ENCODE measurements around the gene TMEM269. TPM values are rescaled to one million over a fixed set of nuclear protein-coding genes. Genes with fewer than 3 reads are reported as not detected.

The TMEM269 gene
- total RNA-seq, 1 donor from 2014 or later = under 0.01 TPM

DNA sequence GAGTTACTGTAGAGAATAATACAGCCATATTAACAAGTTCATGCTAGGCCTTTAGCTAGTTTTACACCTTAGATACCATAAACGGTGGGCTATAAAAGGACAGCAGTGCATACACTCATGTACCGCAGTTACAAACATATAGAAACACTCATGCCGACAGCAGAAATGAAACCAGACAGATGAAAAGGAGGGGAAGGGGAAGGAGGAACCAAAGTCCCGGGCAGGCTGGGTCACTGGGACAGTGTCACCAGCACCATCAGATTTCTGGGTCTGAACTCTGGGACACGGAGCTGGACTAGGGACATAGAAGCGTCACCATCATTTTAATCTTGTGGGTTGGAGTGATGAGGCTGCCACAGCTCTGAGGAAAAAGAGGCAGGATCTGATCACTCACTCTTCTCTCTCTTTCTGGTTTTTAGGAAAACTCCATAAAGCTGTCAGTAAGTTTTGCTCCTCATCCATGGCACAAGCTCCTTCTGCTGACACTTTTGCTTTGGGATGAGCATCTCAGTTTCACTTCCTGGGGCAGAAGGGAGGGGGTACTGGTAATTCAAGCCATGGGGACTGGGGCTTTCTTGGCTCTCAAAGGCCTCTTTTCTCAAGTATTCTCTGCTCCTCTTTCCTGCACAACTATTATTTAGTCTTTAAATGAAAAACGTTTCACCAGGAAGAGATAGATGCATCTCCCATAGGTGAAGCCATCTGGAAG, 53.8 kb downstream of the TMEM269 start:
- H3K27me3 ChIP-seq (ENCODE audit: control insufficient read depth, insufficient read depth, low read length) = no peaks in the 10 kb centered on the region
- peak; percentile 23 for FAIRE-seq

DNA sequence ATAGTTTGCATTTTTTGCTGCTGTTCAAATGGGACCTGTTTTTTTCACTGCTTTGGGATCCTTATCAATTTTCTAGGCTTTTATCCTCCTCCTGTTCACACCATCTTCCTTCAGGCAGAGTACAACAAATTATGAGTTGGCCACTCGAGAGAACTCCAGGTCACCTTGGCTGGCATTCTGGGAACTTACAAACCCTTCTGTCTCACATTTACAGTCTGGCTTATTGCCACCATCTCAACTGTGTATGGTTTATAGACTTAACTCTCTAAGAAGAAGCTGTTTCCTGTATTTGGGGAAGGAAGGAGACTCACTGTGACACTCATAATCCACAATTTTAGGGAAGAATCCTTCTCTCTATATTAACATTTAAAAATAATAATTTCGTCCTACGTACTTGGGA, 56.2 kb downstream of the TMEM269 start:
- Histone ChIP-seq H3K4me3 (ENCODE audit: low read depth, low read length) (no peak overlapping the region), H3K36me3 (ENCODE audit: control insufficient read depth, insufficient read depth, low read length) (peaks cover 1% of the 10 kb centered on the region), H3K27me3 (ENCODE audit: control insufficient read depth, insufficient read depth, low read length) (no peaks in the 10 kb centered on the region)
- TF ChIP-seq, protein P1, sequence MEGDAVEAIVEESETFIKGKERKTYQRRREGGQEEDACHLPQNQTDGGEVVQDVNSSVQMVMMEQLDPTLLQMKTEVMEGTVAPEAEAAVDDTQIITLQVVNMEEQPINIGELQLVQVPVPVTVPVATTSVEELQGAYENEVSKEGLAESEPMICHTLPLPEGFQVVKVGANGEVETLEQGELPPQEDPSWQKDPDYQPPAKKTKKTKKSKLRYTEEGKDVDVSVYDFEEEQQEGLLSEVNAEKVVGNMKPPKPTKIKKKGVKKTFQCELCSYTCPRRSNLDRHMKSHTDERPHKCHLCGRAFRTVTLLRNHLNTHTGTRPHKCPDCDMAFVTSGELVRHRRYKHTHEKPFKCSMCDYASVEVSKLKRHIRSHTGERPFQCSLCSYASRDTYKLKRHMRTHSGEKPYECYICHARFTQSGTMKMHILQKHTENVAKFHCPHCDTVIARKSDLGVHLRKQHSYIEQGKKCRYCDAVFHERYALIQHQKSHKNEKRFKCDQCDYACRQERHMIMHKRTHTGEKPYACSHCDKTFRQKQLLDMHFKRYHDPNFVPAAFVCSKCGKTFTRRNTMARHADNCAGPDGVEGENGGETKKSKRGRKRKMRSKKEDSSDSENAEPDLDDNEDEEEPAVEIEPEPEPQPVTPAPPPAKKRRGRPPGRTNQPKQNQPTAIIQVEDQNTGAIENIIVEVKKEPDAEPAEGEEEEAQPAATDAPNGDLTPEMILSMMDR (IDR thresholded peaks at IDR 0.05; ENCODE audit: insufficient read depth, low read length, severe bottlenecking) = no peak
- no peak for DNase-seq (ENCODE audit: low read depth)
- FAIRE-seq = no peak

More for the DNA sequence above, 53.8 kb downstream of the TMEM269 start:
- no peak overlapping the region for H3K4me3 ChIP-seq (ENCODE audit: low read depth, low read length)
- no peak for DNase-seq (ENCODE audit: low read depth)
- TF ChIP-seq, protein P1 (IDR thresholded peaks at IDR 0.05; ENCODE audit: insufficient read depth, low read length, severe bottlenecking) = no peak
- peaks cover 1% of the 10 kb centered on the region for H3K36me3 ChIP-seq (ENCODE audit: control insufficient read depth, insufficient read depth, low read length)

DNA sequence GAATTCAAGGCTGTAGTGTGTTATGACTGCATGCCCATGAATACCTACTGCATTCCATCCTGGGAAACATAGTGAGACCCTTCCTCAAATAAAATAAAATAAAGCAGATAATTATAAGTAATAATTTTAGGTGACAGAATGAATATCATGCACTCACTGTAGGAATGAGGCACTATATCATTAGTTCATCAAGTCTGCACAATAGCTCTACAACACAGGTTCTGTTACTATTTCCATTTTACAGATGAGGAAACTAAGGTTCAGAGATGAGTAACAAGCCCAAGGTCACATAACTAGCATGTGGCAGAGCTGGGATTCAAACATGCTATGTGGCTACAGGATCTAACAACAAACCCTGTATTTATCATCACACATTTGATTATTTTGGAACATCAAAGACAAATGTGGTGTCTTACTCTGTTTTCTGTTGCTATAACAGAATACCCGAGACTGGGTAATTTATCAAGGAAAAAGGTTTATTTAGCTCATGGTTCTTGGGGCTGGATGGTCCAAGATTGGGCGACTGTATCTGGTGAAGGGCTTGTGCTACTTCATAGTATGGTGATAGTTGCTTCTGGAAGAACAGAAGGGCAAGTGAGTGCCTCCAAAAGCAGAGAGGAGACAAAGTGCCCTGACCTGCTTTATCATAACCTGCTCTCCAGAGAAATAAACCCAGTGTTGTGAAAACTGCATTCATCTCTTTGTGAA, 56.8 kb downstream of the TMEM269 start:
- no peak for DNase-seq (ENCODE audit: low read depth)
- TF ChIP-seq, protein P1 (IDR thresholded peaks at IDR 0.05; ENCODE audit: insufficient read depth, low read length, severe bottlenecking) = no peak
- peaks cover 1% of the 10 kb centered on the region for H3K36me3 ChIP-seq (ENCODE audit: control insufficient read depth, insufficient read depth, low read length)
- no peak overlapping the region for H3K4me3 ChIP-seq (ENCODE audit: low read depth, low read length)
- no peaks in the 10 kb centered on the region for H3K27me3 ChIP-seq (ENCODE audit: control insufficient read depth, insufficient read depth, low read length)
- no peak for FAIRE-seq

DNA sequence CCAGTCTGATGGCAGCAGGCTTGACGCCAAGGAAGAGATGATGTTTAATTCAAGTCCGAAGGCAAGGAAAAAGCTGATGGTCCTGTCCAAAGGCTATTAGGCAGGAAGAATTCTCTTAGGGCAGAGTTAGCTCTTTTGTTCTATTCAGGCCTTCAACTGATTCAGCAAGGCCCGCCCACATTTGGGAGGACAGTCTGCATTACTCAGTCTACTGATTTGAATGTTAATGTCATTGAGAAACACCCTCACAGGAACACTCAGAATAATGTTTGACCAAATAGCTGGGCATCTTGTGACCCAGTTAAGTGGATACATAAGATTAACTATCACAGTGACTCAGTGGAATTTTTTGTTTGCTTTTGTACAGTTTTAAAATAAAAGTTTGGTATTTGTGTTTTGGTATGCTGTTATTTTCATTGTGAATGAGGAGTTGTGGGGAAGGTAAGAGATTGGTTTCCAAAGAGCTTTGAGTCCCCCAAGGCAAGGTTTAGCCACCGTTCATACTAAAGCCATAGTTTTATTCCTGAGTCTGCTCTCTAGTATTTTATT, 59.9 kb downstream of the TMEM269 start:
- H3K4me3 ChIP-seq (ENCODE audit: low read depth, low read length) = no peak overlapping the region
- TF ChIP-seq, protein P1 (IDR thresholded peaks at IDR 0.05; ENCODE audit: insufficient read depth, low read length, severe bottlenecking) = no peak

DNA sequence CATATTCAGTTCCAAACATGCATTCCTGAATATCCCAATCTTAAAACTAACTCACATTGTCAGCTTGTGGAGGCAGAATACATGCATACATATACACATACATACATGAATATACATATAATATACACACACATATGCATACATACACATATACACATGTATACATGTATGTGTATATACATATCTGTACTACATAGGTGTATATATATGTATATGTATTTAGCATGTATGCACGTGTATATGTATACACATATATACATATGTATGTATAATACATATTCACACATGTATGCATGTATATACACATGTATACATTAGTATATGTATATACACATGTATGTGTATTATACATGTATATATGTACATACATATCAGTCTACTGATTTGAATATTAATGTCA, 60.4 kb downstream of the TMEM269 start:
- H3K27me3 ChIP-seq (ENCODE audit: control insufficient read depth, insufficient read depth, low read length) = no peaks in the 10 kb centered on the region
- DNase-seq (ENCODE audit: low read depth) = no peak
- H3K36me3 ChIP-seq (ENCODE audit: control insufficient read depth, insufficient read depth, low read length) = peaks cover 1% of the 10 kb centered on the region
- TF ChIP-seq, protein P1 (IDR thresholded peaks at IDR 0.05; ENCODE audit: insufficient read depth, low read length, severe bottlenecking) = no peak
- no peak overlapping the region for H3K4me3 ChIP-seq (ENCODE audit: low read depth, low read length)
- no peak for FAIRE-seq

More for the DNA sequence above, 59.9 kb downstream of the TMEM269 start:
- FAIRE-seq = no peak
- H3K27me3 ChIP-seq (ENCODE audit: control insufficient read depth, insufficient read depth, low read length) = no peaks in the 10 kb centered on the region
- peak; percentile 68 for DNase-seq (ENCODE audit: low read depth)
- H3K36me3 ChIP-seq (ENCODE audit: control insufficient read depth, insufficient read depth, low read length) = peaks cover 1% of the 10 kb centered on the region
